Dendritic cell treated with granulocyte-macrophage colony-stimulating factor and Interleukin-4, amounts not matched to agents 40 ng/mL and 50 ng/mL, for 4 days (primary cell): ENCODE measurements around the gene SRSF12.

Experiments used
- H3K27ac Mint-ChIP-seq: one replicate; pipeline ENCODE4 v1.8.0; 2022; ENCODE audit warnings: mild to moderate bottlenecking, mixed read lengths
- H3K27me3 Mint-ChIP-seq: one replicate; pipeline ENCODE4 v1.8.0; 2022; ENCODE audit warnings: mild to moderate bottlenecking, mixed read lengths
- H3K36me3 Mint-ChIP-seq: one replicate; pipeline ENCODE4 v1.8.0; 2022; ENCODE audit warnings: low read depth, mixed read lengths
- H3K4me1 Mint-ChIP-seq: one replicate; pipeline ENCODE4 v1.8.0; 2022; ENCODE audit warnings: low read depth, mixed read lengths
- H3K4me3 Mint-ChIP-seq: one replicate; pipeline ENCODE4 v1.8.0; 2022; ENCODE audit warnings: mild to moderate bottlenecking, moderate library complexity, mixed read lengths
- H3K9me3 Mint-ChIP-seq: one replicate; pipeline ENCODE4 v1.8.0; 2022; ENCODE audit warnings: mixed read lengths
- intact Hi-C: fragments of 100-400 bp; cut with micrococcal nuclease; formaldehyde crosslinking; loops from one replicate; pipeline ENCODE4 v1.15.0; 2022

Gene SRSF12

DNA sequence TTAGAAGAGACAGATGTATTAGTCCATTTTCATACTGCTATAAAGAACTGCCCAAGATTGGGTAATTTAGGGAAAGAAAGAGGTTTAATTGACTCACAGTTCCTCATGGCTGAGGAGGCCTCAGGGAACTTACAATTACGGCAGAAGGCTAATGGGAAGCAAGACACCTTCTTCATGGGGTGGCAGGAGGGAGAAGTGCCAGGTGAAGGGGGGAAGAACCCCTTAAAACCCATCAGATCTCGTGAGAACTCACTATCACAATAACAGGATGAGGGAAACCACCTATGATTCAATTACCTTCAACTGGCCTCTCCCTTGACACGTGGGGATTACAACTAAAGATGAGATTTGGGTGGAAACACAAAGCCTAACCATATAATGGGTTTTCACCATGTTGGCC lies 66.2 kb downstream of the SRSF12 start:
- no peak overlapping the region for H3K4me3 Mint-ChIP-seq
- H3K27me3 Mint-ChIP-seq: no peaks in the 10 kb centered on the region
- H3K9me3 Mint-ChIP-seq: no peaks in the 10 kb centered on the region
- no peaks in the 10 kb centered on the region for H3K36me3 Mint-ChIP-seq
- peaks cover 53% of the 10 kb centered on the region for H3K4me1 Mint-ChIP-seq
- intact Hi-C loops: no loop called here
- no peak overlapping the region for H3K27ac Mint-ChIP-seq

DNA sequence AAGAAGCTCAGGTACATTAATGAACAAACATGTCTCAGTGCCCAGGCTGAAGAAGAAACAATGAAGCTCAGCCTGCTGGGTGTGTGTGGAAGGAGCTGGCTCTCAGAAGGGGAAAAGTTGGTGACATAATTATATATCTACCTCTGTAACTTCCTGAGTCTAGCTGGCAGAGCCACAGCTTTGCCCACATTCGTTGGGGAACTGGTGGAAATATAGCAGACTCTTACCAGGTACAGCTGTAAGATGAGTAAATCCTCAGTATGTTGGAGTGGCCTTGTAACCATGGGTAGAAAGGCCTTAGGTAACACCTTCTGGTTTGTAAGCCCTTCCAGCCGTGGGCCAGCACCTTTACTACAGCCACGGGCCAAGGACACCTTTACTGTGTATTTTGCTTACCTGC lies 67.2 kb downstream of the SRSF12 start:
- Mint-ChIP-seq H3K9me3 (no peaks in the 10 kb centered on the region), H3K27me3 (no peaks in the 10 kb centered on the region), H3K4me1 (peaks cover 53% of the 10 kb centered on the region), H3K4me3 (no peak overlapping the region), H3K36me3 (no peaks in the 10 kb centered on the region), H3K27ac (no peak overlapping the region)
- intact Hi-C loops: no loop called here

DNA sequence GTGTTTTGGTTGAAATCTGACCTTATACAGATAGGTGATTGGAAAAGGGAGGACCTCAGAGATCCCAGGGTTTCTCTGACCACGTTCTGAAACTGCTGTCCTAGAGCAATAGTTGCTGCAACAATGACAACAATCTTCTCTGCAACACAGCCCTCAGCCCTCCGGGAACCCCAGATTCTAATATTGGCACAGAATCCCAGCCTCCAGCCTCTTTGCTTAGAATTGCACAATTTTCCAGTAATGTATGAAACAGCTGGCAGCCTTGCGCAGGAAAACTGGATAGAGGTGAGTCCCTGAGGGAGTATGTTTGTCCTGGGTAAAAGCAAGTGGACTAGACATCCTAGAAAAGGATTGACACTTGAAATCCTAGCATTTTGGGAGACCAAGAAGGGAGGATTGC lies 67.7 kb downstream of the SRSF12 start:
- intact Hi-C loops: no loop called here
- no peak overlapping the region for H3K27ac Mint-ChIP-seq

DNA sequence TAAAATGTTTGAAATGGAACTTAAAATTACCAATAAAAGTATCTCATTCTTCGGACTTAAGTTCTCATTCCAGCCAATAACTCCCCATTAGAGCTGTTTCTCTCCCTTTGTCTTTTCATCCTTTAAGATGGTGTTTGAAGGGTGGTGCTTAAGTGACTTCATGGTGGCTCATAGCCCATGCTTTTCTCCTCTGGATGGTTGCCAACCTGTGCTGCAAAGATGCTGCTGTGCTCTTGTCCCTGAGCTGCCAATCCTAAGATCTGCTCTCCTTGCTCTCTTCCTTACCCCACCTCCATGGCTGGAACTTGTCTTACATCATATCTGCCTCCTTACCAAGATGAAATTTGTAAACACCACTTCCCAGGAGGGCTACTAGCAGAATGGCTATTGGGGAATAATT lies 68.9 kb downstream of the SRSF12 start:
- Mint-ChIP-seq H3K27ac (peak overlapping the region; percentile 27), H3K36me3 (no peaks in the 10 kb centered on the region), H3K9me3 (no peaks in the 10 kb centered on the region), H3K4me3 (no peak overlapping the region), H3K27me3 (no peaks in the 10 kb centered on the region), H3K4me1 (peaks cover 68% of the 10 kb centered on the region)
- intact Hi-C loops: no loop called here

More for the DNA sequence above, 67.7 kb downstream of the SRSF12 start:
- H3K9me3 Mint-ChIP-seq: no peaks in the 10 kb centered on the region
- H3K36me3 Mint-ChIP-seq: no peaks in the 10 kb centered on the region
- H3K4me3 Mint-ChIP-seq: no peak overlapping the region
- H3K27me3 Mint-ChIP-seq: no peaks in the 10 kb centered on the region
- peaks cover 58% of the 10 kb centered on the region for H3K4me1 Mint-ChIP-seq

DNA sequence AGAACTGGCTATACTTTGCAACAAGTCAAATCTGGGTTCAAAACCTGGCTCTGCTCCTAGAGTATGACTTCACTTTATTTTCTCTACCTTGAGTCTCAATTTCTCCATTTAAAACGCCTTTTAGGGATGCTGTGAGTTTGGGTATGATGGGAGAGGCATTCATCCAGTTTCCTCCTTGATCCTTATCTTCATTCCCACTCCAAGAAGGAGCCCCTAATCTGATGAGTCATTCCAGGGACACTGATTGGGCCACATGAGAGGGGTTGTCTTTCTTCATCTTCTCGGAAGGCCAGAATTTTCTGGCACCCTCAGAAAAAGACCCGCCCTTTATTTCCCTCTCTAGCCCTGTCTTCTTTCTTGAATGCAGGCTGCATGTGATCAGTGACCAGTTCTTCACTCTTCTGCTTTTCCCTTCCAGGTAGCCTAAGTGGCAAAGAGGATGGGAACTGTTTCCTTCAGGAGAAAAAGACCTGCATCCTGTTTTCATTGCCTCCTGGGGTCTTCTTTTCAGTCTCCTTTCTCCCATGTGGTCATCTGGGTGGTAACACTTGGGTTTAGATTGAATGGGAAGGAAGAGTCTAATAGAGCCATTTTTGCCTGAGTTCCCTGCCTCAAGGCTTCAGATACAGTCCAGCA lies 69.5 kb downstream of the SRSF12 start:
- intact Hi-C loops: no loop called here
- Mint-ChIP-seq H3K4me1 (peaks cover 65% of the 10 kb centered on the region), H3K9me3 (no peaks in the 10 kb centered on the region), H3K36me3 (no peaks in the 10 kb centered on the region), H3K27ac (peak overlapping the region; percentile 27), H3K4me3 (no peak overlapping the region), H3K27me3 (no peaks in the 10 kb centered on the region)

DNA sequence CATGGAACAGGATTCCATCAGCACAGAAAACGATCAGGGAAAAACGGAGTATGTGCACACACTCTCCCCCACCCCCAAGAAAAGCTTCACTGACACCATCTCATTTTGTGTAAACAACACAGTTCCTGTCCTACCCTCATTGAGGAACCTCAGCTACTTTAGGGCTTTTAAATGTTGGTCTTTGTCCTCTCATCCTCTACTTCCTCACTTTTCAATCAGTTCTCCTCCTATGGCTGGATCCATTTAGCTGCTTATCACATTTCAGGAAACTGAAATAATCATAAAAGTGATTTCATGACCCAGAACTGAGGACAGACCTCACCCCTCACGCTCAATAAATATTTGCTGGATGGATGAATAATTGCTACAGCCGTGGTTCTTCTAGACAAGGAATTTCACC lies 70.4 kb downstream of the SRSF12 start:
- H3K27ac Mint-ChIP-seq: peak overlapping the region; percentile 55
- H3K36me3 Mint-ChIP-seq: no peaks in the 10 kb centered on the region
- peaks cover 69% of the 10 kb centered on the region for H3K4me1 Mint-ChIP-seq
- no peaks in the 10 kb centered on the region for H3K27me3 Mint-ChIP-seq
- no peak overlapping the region for H3K4me3 Mint-ChIP-seq
- intact Hi-C loops: no loop called here
- no peaks in the 10 kb centered on the region for H3K9me3 Mint-ChIP-seq
